GM12873 (cell line): ENCODE data around the gene GPX2.

Experiments used
- CTCF ChIP-seq: IDR thresholded peaks from 2 replicates; pipeline ENCODE4 v1.5.1; 2012; ENCODE audit warnings: low read depth, mild to moderate bottlenecking, moderate library complexity, low read length, control low read depth; ENCODE audit not compliant: insufficient read depth; ENCODE audit errors: missing control alignments

Gene GPX2

GRCh38 chr14:64946310-64947045 lies 3.9 kb upstream of the GPX2 start:
- no peak for TF ChIP-seq CTCF

- TF ChIP-seq CTCF, result no peak
These were observed 3.1 kb upstream of the GPX2 start for GRCh38 chr14:64945431-64946178.

GRCh38 chr14:64944861-64945260 lies 2.3 kb upstream of the GPX2 start:
- no peak for TF ChIP-seq CTCF

GRCh38 chr14:64944041-64944440 lies 1.5 kb upstream of the GPX2 start:
- TF ChIP-seq CTCF, result no peak

- TF ChIP-seq CTCF, result no peak
These were observed 1.0 kb upstream of the GPX2 start for GRCh38 chr14:64943556-64943955.

GRCh38 chr14:64940336-64940910 lies 2.1 kb downstream of the GPX2 start:
- TF ChIP-seq CTCF, result no peak

GRCh38 chr14:64939817-64940190 lies 2.7 kb downstream of the GPX2 start:
- TF ChIP-seq CTCF, result no peak
